H1 (cell line): ENCODE results near the gene SYF2. TPM values are rescaled to one million over a fixed set of nuclear protein-coding genes. Genes with fewer than 3 reads are reported as not detected.

Experiments used
- CTCF ChIA-PET: fragments of 300-600 bp; sonication (Branson Sonifier 250); formaldehyde crosslinking; loops from one replicate; lab custom pipeline; 2021; ENCODE audit not compliant: partially characterized antibody; lab: Charles Lee
- POLR2A ChIA-PET: fragments of 300-600 bp; sonication (Branson Sonifier 250); formaldehyde crosslinking; loops from one replicate; lab custom pipeline; 2021; ENCODE audit warnings: inconsistent platforms; ENCODE audit not compliant: partially characterized antibody; lab: Charles Lee
- DNase-seq, 2 experiments: peaks; one replicate each; pipeline versions ENCODE4 v3.0.0 to v3.0.0-alpha.2; 2010 to 2022; ENCODE audit warnings: low spot score in 2 of 2, low read depth in 1 of 2, mixed read lengths in 1 of 2
- FAIRE-seq: peaks from 2 replicates; lab custom pipeline; 2011; peaks lifted over from hg19 to GRCh38; lab: Jason Lieb, UNC
- H2AFZ ChIP-seq: 2 replicates; pipeline ENCODE4 v1.8.1; 2012; ENCODE audit warnings: low read length, inconsistent platforms
- H2AK5ac ChIP-seq: 2 replicates; pipeline ENCODE4 v1.6.1; 2013; ENCODE audit warnings: low read depth, low read length
- H2BK120ac ChIP-seq: replicated peaks from 2 replicates; pipeline ENCODE3; 2013; ENCODE audit warnings: low read depth, low read length, inconsistent platforms
- H2BK12ac ChIP-seq: 2 replicates; pipeline ENCODE4 v1.6.1; 2013; ENCODE audit warnings: low read depth, low read length
- H2BK15ac ChIP-seq: 2 replicates; pipeline ENCODE4 v1.6.1; 2013; ENCODE audit warnings: low read length
- H2BK20ac ChIP-seq: 2 replicates; pipeline ENCODE4 v1.6.1; 2013; ENCODE audit warnings: low read length
- H2BK5ac ChIP-seq: 2 replicates; pipeline ENCODE4 v1.6.1; 2013; ENCODE audit warnings: low read depth, low read length
- H3K14ac ChIP-seq: 2 replicates; pipeline ENCODE4 v1.6.1; 2013; ENCODE audit warnings: inconsistent platforms; ENCODE audit not compliant: insufficient read length
- H3K18ac ChIP-seq: 2 replicates; pipeline ENCODE4 v1.6.1; 2013; ENCODE audit warnings: low read length; ENCODE audit errors: extremely low read depth
- H3K23ac ChIP-seq: 2 replicates; pipeline ENCODE4 v1.6.1; 2013; ENCODE audit warnings: inconsistent platforms; ENCODE audit not compliant: insufficient read length
- H3K23me2 ChIP-seq: 2 replicates; pipeline ENCODE4 v1.6.1; 2013; ENCODE audit warnings: low read depth, low read length
- H3K27ac ChIP-seq: 2 replicates; pipeline ENCODE4 v1.6.1; 2011; ENCODE audit warnings: low read depth, low read length, inconsistent platforms
- H3K27me3 ChIP-seq, 4 experiments: replicated peaks in 1 of 4; 1 replicate in 1 of 4; 2 replicates in 3 of 4; pipeline versions ENCODE4 v1.6.1 to v1.8.1; 2011 to 2013; ENCODE audit warnings: low read length in 3 of 4, mild to moderate bottlenecking in 3 of 4, inconsistent platforms in 2 of 4, mixed read lengths in 2 of 4, moderate library complexity in 1 of 4; ENCODE audit not compliant: control insufficient read depth in 3 of 4, insufficient read depth in 3 of 4; ENCODE audit errors: extremely low read depth in 1 of 4
- H3K36me3 ChIP-seq, 4 experiments: 2 replicates each; pipeline versions ENCODE4 v1.6.1 to v1.8.1; 2011 to 2013; ENCODE audit warnings: mild to moderate bottlenecking in 4 of 4, low read length in 3 of 4, moderate library complexity in 2 of 4, control low read depth in 1 of 4, inconsistent platforms in 1 of 4; ENCODE audit not compliant: insufficient read depth in 4 of 4, control insufficient read depth in 2 of 4
- H3K4ac ChIP-seq: replicated peaks from 2 replicates; pipeline ENCODE3; 2013; ENCODE audit warnings: low read length, low read depth, mixed read lengths, inconsistent platforms; ENCODE audit not compliant: insufficient read length
- H3K4me1 ChIP-seq, 4 experiments: replicated peaks in 1 of 4; 1 replicate in 1 of 4; 2 replicates in 3 of 4; pipeline versions ENCODE4 v1.6.1 to v1.8.1; 2011 to 2013; ENCODE audit warnings: low read length in 3 of 4, inconsistent platforms in 2 of 4, mixed read lengths in 1 of 4; ENCODE audit not compliant: insufficient read depth in 4 of 4, control insufficient read depth in 3 of 4
- H3K4me2 ChIP-seq, 2 experiments: 2 replicates each; pipeline versions ENCODE4 v1.6.1 to v1.8.1; 2011 to 2013; ENCODE audit warnings: low read depth in 2 of 2, low read length in 2 of 2, control low read depth in 1 of 2, inconsistent platforms in 1 of 2, mild to moderate bottlenecking in 1 of 2; ENCODE audit not compliant: insufficient read depth in 1 of 2
- H3K4me3 ChIP-seq, 4 experiments: fragments of 200-600, 300-600 bp in 1 of 4; sonication (generic), shearing (Covaris generic), sonication (Bioruptor Twin) in 1 of 4; 2 replicates each; pipeline versions ENCODE4 v1.5.1 to v1.8.1; 2011 to 2016; ENCODE audit warnings: low read length in 4 of 4, low read depth in 3 of 4, control low read depth in 2 of 4, inconsistent platforms in 2 of 4, mild to moderate bottlenecking in 2 of 4, mixed read lengths in 1 of 4, moderate library complexity in 1 of 4; ENCODE audit not compliant: insufficient read depth in 2 of 4; ENCODE audit errors: extremely low read depth in 1 of 4
- H3K56ac ChIP-seq: replicated peaks from 2 replicates; pipeline ENCODE3; 2013; ENCODE audit warnings: low read depth, mild to moderate bottlenecking, mixed read lengths, low read length, inconsistent platforms; ENCODE audit not compliant: insufficient read length
- H3K79me1 ChIP-seq: 2 replicates; pipeline ENCODE4 v1.6.1; 2013; ENCODE audit warnings: low read depth, low read length, control low read depth
- H3K79me2 ChIP-seq, 2 experiments: 2 replicates each; pipeline versions ENCODE4 v1.6.1 to v1.8.1; 2012 to 2013; ENCODE audit warnings: low read length in 2 of 2, mild to moderate bottlenecking in 2 of 2, inconsistent platforms in 1 of 2; ENCODE audit not compliant: insufficient read depth in 2 of 2, control insufficient read depth in 1 of 2
- H3K9ac ChIP-seq, 4 experiments: replicated peaks in 1 of 4; 1 replicate in 1 of 4; 2 replicates in 3 of 4; pipeline versions ENCODE4 v1.6.1 to v1.8.1; 2011 to 2013; ENCODE audit warnings: low read depth in 3 of 4, low read length in 3 of 4, control low read depth in 2 of 4, mild to moderate bottlenecking in 2 of 4, moderate library complexity in 2 of 4, inconsistent platforms in 1 of 4; ENCODE audit errors: extremely low read depth in 1 of 4
- H3K9me3 ChIP-seq, 2 experiments: 2 replicates each; pipeline versions ENCODE4 v1.6.1 to v1.8.1; 2012 to 2013; ENCODE audit warnings: mild to moderate bottlenecking in 2 of 2, moderate library complexity in 2 of 2, control low read depth in 1 of 2, inconsistent platforms in 1 of 2, low read depth in 1 of 2, low read length in 1 of 2, mixed read lengths in 1 of 2; ENCODE audit not compliant: insufficient read depth in 2 of 2
- H4K20me1 ChIP-seq, 2 experiments: replicated peaks in 1 of 2; 2 replicates each; pipeline versions ENCODE3 to v1.8.1; 2011 to 2013; ENCODE audit warnings: inconsistent platforms in 2 of 2, low read length in 2 of 2, mild to moderate bottlenecking in 1 of 2; ENCODE audit not compliant: insufficient read depth in 2 of 2, control insufficient read depth in 1 of 2
- H4K5ac ChIP-seq: 2 replicates; pipeline ENCODE4 v1.6.1; 2013; ENCODE audit warnings: low read length, low read depth, mixed read lengths, inconsistent platforms; ENCODE audit not compliant: insufficient read length
- H4K8ac ChIP-seq: 2 replicates; pipeline ENCODE4 v1.8.0; 2013; ENCODE audit warnings: mild to moderate bottlenecking, moderate library complexity, low read length, inconsistent platforms; ENCODE audit not compliant: insufficient read depth; ENCODE audit errors: extremely low read depth
- H4K91ac ChIP-seq: replicated peaks from 2 replicates; pipeline ENCODE3; 2013; ENCODE audit warnings: low read length, mixed read lengths, inconsistent platforms; ENCODE audit not compliant: insufficient read length
- ASH2L ChIP-seq: fragments of 200-600, 300-600 bp; sonication (generic); IDR thresholded peaks from one replicate; pipeline ENCODE4 v1.7.1; 2017; ENCODE audit warnings: low read length
- HDAC6 ChIP-seq: IDR thresholded peaks from one replicate; pipeline ENCODE4 v1.7.1; 2012; ENCODE audit warnings: low read depth, mild to moderate bottlenecking, inconsistent platforms, low read length, moderate library complexity
- JUND ChIP-seq: IDR thresholded peaks from 2 replicates; pipeline ENCODE4 v1.6.1; 2011; ENCODE audit warnings: mild to moderate bottlenecking, improper control_type of control experiment, low read length
- NANOG ChIP-seq: IDR thresholded peaks from 2 replicates; pipeline ENCODE4 v1.6.1; 2011; ENCODE audit warnings: low read length, low read depth, mild to moderate bottlenecking, inconsistent platforms; ENCODE audit not compliant: insufficient read depth, poor library complexity, severe bottlenecking
- SP2 ChIP-seq: IDR thresholded peaks from 2 replicates; pipeline ENCODE4 v1.6.1; 2012; ENCODE audit warnings: mild to moderate bottlenecking, low read length, inconsistent platforms
- WGBS, 2 experiments: shearing (Covaris generic) in 1 of 2; methylation state at CpG; one replicate each; pipeline versions ENCODE4 v1.1.6 to v1.1.7; 2013 to 2015; ENCODE audit warnings: low lambda C conversion rate in 2 of 2, mixed read lengths in 2 of 2, inconsistent platforms in 1 of 2, low coverage in 1 of 2, missing lambda C conversion rate in 1 of 2; ENCODE audit not compliant: insufficient replicate concordance in 2 of 2, insufficient coverage in 1 of 2, insufficient read length in 1 of 2; ENCODE audit errors: extremely low coverage in 1 of 2, missing lambda C conversion rate in 1 of 2; 5-methylcytosine and 5-hydroxymethylcytosine counted together
- polyA plus RNA-seq, 7 experiments: library from polyadenylated mRNA; depleted of rRNA in 3 of 7; stranded (reverse) in 5 of 7; unstranded in 2 of 7; fragments of >200 nt in 5 of 7; fragments of 200-250 nt in 2 of 7; gene quantifications; 1 replicate in 5 of 7; 2 replicates in 1 of 7; 4 replicates in 1 of 7; pipeline versions ENCODE4 v1.2.1 to v1.2.3, GENCODE V29; 2011 to 2013; ENCODE audit warnings: missing spikeins in 2 of 7, mixed read lengths in 2 of 7
- total RNA-seq: library from RNA; stranded (reverse); fragmentation: NEBNext Ultra II Directional; extraction: Animal tissue kit (Norgen Biotek cat#: 25700); gene quantifications from 2 replicates; pipeline ENCODE4 v1.2.1, GENCODE V29; 2021

Gene SYF2
- total and polyA plus RNA-seq, 2 of the 8 experiments (the other 6 are each of a cell fraction or from before 2014, with no cell fraction given): 7.5 to 33.0 TPM

GRCh38 chr1:25174363-25174729 is 58.0 kb downstream of the SYF2 start:
- ChIA-PET POLR2A (no interaction called here), CTCF (no interaction called here)
- Histone ChIP-seq H3K36me3 (no peaks in the 10 kb centered on the region), H3K27ac (no peak overlapping the region), H3K79me2 (no peaks in the 10 kb centered on the region), H3K4me1 (no peaks in the 10 kb centered on the region), H4K5ac (no peak overlapping the region), H3K23me2 (peaks cover 1% of the 10 kb centered on the region; the same call in 1 of the 2 replicates), H3K18ac (no peak overlapping the region), H2BK12ac (no peak overlapping the region), H4K8ac (no peak overlapping the region), H3K4me2 (no peak overlapping the region), H3K4me3 (no peak overlapping the region), H3K14ac (no peak overlapping the region), H3K4ac (no peak overlapping the region), H2AFZ (no peak overlapping the region), H3K9ac (no peak overlapping the region), H2BK20ac (no peak overlapping the region), H2BK5ac (no peak overlapping the region), H4K20me1 (no peaks in the 10 kb centered on the region), H3K9me3 (no peaks in the 10 kb centered on the region; a peak in 1 of 4 replicates), H2BK15ac (no peak overlapping the region), H2BK120ac (no peak overlapping the region), H3K23ac (no peak overlapping the region), H3K79me1 (no peaks in the 10 kb centered on the region), H2AK5ac (no peak overlapping the region), H4K91ac (no peak overlapping the region), H3K56ac (no peak overlapping the region), H3K27me3 (no peaks in the 10 kb centered on the region; a peak in 1 of 7 replicates)
- no peak for FAIRE-seq
- peak in 1 of 2 experiments; percentile 1 for DNase-seq
- WGBS, 2 experiments: 84% methylated on average over 6 of the region's 6 CpGs; no CpG with 5 or more reads in 1 of the 2 experiments
- TF ChIP-seq NANOG (no peak), HDAC6 (no peak), SP2 (no peak), ASH2L (no peak), JUND (no peak)
